ENCODE data around the gene ACP1.
"Not testable (repeated sequence)": the region's sequence is repeated elsewhere in the genome, so short reads cannot be mapped to it uniquely, and the experiment has no call there.

ACP1 gene

GRCh38 chr2:314561-315336 lies 50.0 kb downstream of the ACP1 start:
- no peak for DNase-seq

DNA sequence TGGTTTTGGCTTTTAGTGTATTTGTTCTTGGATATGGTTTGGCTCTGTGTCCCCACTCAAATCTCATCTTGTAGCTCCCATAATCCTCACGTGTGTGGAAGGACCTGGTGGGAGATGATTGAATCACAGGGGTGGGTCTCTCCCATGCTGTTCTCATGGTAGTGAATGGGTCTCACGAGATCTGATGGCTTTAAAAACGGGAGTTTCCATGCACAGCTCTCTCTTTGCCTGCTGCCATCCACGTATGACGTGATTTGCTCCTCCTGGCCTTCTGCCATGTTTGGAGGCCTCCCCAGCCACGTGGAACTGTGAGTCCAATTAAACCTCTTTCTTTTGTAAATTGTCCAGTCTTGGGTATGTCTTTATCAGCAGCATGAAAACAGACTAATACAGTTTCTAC lies 51.2 kb downstream of the ACP1 start:
- not testable (repeated sequence) for DNase-seq

- no peak for DNase-seq
These were observed 51.6 kb downstream of the ACP1 start for GRCh38 chr2:316381-316780.

- no peak for DNase-seq
These were observed 53.0 kb downstream of the ACP1 start for GRCh38 chr2:317501-318424.

DNA sequence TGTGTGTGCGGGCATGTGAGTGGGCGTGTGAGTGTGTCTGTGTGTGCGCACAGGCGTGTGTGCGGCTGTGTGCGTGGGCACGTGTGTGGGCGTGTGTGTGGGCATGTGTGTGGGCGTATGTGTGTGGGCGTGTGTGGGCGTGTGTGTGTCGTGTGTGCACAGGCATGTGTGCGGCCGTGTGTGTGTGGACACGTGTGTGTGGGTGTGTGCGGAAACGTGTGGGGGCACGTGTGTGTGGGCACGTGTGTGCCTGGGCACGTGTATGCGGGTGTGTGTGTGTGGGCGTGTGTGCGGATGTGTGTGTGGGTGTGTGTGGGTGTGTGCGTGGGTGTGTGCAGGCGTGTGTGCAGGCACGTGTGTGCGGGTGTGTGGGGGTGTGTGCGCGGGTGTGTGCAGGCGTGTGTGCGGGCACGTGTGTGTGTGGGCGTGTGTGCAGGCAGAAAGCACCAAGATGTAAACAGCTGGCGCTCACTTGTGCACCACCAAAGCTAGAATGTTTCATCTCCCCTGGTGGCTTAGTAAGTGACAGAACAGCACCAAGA lies 54.4 kb downstream of the ACP1 start:
- no peak for DNase-seq

- no peak for DNase-seq
These were observed 55.8 kb downstream of the ACP1 start for GRCh38 chr2:320561-320960.

DNA sequence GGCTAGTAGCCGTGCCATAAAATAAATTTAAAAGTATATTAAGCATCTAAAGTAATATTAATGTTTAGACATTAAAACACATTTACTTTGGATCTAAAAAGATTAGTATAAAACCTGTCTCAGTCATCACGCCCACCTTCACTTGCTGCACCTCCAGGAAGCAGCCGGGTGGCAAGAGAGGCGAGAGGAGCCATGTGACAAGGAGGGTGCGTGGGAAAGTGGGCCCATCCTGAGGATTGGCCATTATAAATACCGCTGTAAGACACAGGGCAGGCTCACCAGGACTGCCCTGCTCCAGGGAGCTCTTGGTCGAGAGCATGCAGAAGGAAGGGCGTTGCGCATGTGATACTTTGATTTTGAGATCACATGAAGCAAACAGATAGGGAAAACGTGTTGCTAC lies 57.6 kb downstream of the ACP1 start:
- no peak for DNase-seq

DNA sequence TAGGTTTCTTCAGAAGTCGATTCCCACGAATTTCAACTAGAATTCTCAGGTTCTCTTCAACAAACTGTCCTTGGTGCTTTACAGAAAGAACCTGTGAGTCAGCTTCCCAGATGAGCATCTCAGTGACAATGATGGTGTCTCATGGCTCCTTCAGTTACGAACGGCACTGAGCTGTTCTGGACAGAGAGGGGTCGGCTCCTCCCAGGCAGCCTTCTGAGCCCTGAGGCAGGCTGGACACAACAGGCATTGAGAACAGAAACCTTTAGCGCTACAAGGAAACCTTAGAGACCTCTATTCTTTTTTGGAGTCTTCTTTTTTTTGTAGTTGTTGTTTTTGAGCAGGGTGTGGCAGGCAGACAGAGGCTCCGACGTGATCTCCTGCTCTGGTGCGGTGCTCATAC lies 58.3 kb downstream of the ACP1 start:
- no peak for DNase-seq

Data from NCI-H2029 treated with DMSO at 0.1 percent for 48 hours (cell line).